GM12878 (cell line): ENCODE results near the gene ME3. TPM values are rescaled to one million over a fixed set of nuclear protein-coding genes. Genes with fewer than 3 reads are reported as not detected.

Experiments
- BACH1 ChIP-seq: fragments of 450-650 bp; IDR thresholded peaks from 2 replicates; pipeline ENCODE4 v1.6.1; 2017; ENCODE audit warnings: mild to moderate bottlenecking, borderline replicate concordance
- CEBPZ ChIP-seq: fragments of 150-350 bp; IDR thresholded peaks from 2 replicates; pipeline ENCODE4 v1.6.1; 2016; ENCODE audit warnings: low read depth, low read length
- DPF2 ChIP-seq: fragments of 450-650 bp; IDR thresholded peaks from 2 replicates; pipeline ENCODE4 v1.6.1; 2017; ENCODE audit warnings: mild to moderate bottlenecking
- MAX ChIP-seq: IDR thresholded peaks from 2 replicates; pipeline ENCODE4 v1.6.1; 2012; ENCODE audit warnings: low read depth, low read length, improper control_type of control experiment
- STAT1 ChIP-seq: fragments of 450-650 bp; conservative IDR thresholded peaks from 2 replicates; pipeline ENCODE4 v1.6.1; 2014; ENCODE audit warnings: antibody characterized with exemption, mild to moderate bottlenecking
- ZSCAN29 ChIP-seq: fragments of 450-650 bp; IDR thresholded peaks from 2 replicates; pipeline ENCODE4 v1.6.1; 2017; ENCODE audit warnings: mild to moderate bottlenecking, moderate library complexity
- polyA plus RNA-seq, 11 experiments: library from polyadenylated mRNA; depleted of rRNA in 4 of 11; unstranded in 6 of 11; stranded (reverse) in 5 of 11; fragments of >200 nt; fragmentation: Nextera tagmentation in 4 of 11; fragmentation: Illumina TruSeq in 1 of 11; extraction: Ambion mirVana in 4 of 11; extraction: Trizol in 1 of 11; gene quantifications; 1 replicate in 1 of 11; 2 replicates in 10 of 11; pipeline versions ENCODE4 v1.2.1 to v1.2.3, GENCODE V29; 2011 to 2016; ENCODE audit warnings: inconsistent platforms in 2 of 11, missing spikeins in 2 of 11, low read depth in 1 of 11
- total RNA-seq, 4 experiments: library from RNA; depleted of rRNA in 3 of 4; stranded (reverse); fragments of >200 nt in 3 of 4; fragmentation: Illumina TruSeq in 1 of 4; extraction: Trizol in 1 of 4; gene quantifications; 2 replicates each; pipeline versions ENCODE4 v1.2.1 to v1.2.3, GENCODE V29; 2013 to 2021

Gene ME3
- total and polyA plus RNA-seq, 10 of the 15 experiments (the other 5 are each of a cell fraction or from before 2014, with no cell fraction given), result 0.06 to 0.40 (median 0.19) TPM; not detected in 2

GRCh38 chr11:86395061-86395551 is 277.3 kb downstream of the ME3 start (continued):
- no peak for TF ChIP-seq DPF2
- TF ChIP-seq ZSCAN29, result no peak
- no peak for TF ChIP-seq STAT1
- TF ChIP-seq BACH1, result no peak
- TF ChIP-seq CEBPZ, result no peak
- no peak for TF ChIP-seq MAX

Other genes with a start within 250 kb of the ME3 start
- 0.05 TPM in 1 of 2 replicates, not detected in the other for gene PRSS23, start 127.9 kb upstream of the ME3 start, total RNA-seq (2014; rRNA removed)
- gene PRSS23, start 127.9 kb upstream of the ME3 start, total RNA-seq (2014; rRNA removed; fragmentation: Illumina TruSeq; extraction: Trizol), result not detected in 2 replicates
- gene PRSS23, start 127.9 kb upstream of the ME3 start, total RNA-seq (2021), result 0.13 and 0.21 TPM in 2 replicates
- 0.04 and 0.16 TPM in 2 replicates for gene PRSS23, start 127.9 kb upstream of the ME3 start, polyA plus RNA-seq (2011; rRNA removed)
- gene PRSS23, start 127.9 kb upstream of the ME3 start, polyA plus RNA-seq (2014; fragmentation: Illumina TruSeq; extraction: Trizol), result 0.03 TPM in 1 of 2 replicates, not detected in the other
- not detected for gene PRSS23, start 127.9 kb upstream of the ME3 start, polyA plus RNA-seq (2014; fragmentation: Nextera tagmentation; extraction: Ambion mirVana)
- gene PRSS23, start 127.9 kb upstream of the ME3 start, polyA plus RNA-seq (2014; rRNA removed), result 0.05 TPM in 1 of 2 replicates, not detected in the other
- gene PRSS23, start 127.9 kb upstream of the ME3 start, polyA plus RNA-seq (2016; fragmentation: Nextera tagmentation; extraction: Ambion mirVana), result under 1 TPM in 1 of 2 experiments, not detected in 1; 0.39 TPM